Measurements from ENCODE around the gene C3orf18.

DNA sequence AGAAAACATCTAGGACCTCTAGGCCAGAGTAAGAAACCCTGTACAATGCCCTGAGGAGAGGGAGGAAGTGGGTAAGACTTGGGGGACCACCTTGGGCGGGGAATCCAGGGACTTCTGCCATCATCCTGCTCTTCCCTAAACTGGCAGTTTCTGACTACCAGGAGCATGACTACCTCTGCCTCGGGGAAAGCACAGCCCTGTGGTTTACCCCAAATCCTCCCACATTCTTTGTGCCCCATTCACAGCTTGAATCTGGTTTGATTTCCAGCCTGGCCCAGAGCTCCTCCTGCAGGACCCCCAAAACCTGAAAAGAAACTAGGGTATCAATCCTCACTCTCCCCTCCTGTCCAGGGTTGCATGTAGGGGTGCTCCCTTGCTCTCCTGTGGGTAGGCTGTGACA is 4.7 kb downstream of the C3orf18 start:
- TF ChIP-seq POLR2A (IDR thresholded peaks at IDR 0.05) (no peak), POLR2AphosphoS5 (IDR thresholded peaks at IDR 0.05) (no peak)
- TF ChIP-seq, protein P1, sequence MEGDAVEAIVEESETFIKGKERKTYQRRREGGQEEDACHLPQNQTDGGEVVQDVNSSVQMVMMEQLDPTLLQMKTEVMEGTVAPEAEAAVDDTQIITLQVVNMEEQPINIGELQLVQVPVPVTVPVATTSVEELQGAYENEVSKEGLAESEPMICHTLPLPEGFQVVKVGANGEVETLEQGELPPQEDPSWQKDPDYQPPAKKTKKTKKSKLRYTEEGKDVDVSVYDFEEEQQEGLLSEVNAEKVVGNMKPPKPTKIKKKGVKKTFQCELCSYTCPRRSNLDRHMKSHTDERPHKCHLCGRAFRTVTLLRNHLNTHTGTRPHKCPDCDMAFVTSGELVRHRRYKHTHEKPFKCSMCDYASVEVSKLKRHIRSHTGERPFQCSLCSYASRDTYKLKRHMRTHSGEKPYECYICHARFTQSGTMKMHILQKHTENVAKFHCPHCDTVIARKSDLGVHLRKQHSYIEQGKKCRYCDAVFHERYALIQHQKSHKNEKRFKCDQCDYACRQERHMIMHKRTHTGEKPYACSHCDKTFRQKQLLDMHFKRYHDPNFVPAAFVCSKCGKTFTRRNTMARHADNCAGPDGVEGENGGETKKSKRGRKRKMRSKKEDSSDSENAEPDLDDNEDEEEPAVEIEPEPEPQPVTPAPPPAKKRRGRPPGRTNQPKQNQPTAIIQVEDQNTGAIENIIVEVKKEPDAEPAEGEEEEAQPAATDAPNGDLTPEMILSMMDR (IDR thresholded peaks at IDR 0.05): no peak

Measured in sigmoid colon (tissue), 4 donors.